Left lobe of liver (tissue), 2 donors: ENCODE results near the gene CAPN11. TPM values are rescaled to one million over a fixed set of nuclear protein-coding genes. Genes with fewer than 3 reads are reported as not detected.

Experiments used
- ATAC-seq: fragments of 200-7000 bp; cut with Tn5 transposase; one replicate; pipeline ENCODE4 v1.9.1; 2020; ENCODE audit warnings: mild to moderate bottlenecking, moderate library complexity
- DNase-seq: peaks from one replicate; pipeline ENCODE4 v3.0.0-alpha.2; 2020; ENCODE audit warnings: low spot score
- total RNA-seq: library from RNA; stranded (reverse); gene quantifications from one replicate; pipeline ENCODE4 v1.2.1, GENCODE V29; 2021
- donor health status: DM: no; HTN: no; CAD: no; lungs with moderate emphysema.
- donor health status: DM: no; HTN: yes; CAD: no.

CAPN11 gene
- total RNA-seq, 1 donor from 2014 or later = 0.18 TPM

DNA sequence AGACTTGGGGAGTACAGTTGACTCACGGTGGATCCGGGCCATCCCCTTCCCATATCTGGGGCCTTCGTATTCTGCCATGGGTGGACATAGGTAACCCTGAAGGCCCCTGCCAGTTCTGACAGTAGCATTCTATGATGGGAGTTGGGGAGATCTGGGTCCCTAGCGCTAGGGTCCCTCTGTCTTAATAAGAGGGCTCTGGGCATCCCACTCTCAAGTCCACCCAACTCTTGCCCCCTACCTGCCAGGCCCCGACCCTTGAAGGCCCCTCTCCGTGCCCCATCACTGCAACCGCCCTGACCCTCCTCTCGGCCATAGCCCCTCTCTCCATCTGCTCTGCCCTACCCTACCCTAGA, 6.5 kb upstream of the CAPN11 start:
- DNase-seq (no peak), ATAC-seq (no peak)

- DNase-seq = no peak
- ATAC-seq = no peak
Measured at GRCh38 chr6:44152533-44152932, 6.1 kb upstream of the CAPN11 start.

DNA sequence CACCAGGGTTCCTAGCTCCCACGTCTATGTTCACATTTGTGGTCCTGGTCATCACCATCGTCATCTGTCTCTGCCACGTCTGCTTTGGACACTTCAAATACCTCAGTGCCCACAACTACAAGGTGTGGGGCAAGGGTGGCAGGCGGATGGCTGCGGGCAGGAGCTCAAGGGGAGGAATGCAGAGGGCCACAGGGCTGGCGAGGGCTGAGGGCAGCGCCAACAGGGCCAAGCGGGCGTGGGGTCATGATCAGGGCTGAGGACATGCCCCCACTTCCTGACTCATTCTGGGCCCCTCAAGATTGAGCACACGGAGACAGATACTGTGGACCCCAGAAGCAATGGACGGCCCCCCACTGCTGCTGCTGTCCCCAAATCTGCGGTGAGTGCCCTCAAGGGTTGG, 4.6 kb upstream of the CAPN11 start:
- ATAC-seq (no peak), DNase-seq (no peak)

- ATAC-seq (peak; percentile 57), DNase-seq (no peak)
Measured at GRCh38 chr6:44156494-44157151, 2.0 kb upstream of the CAPN11 start.

GRCh38 chr6:44157152-44157521, 1.5 kb upstream of the CAPN11 start:
- ATAC-seq = peak; percentile 10
- no peak for DNase-seq

GRCh38 chr6:44161997-44162338, 3.3 kb downstream of the CAPN11 start:
- no peak for DNase-seq
- no peak for ATAC-seq

GRCh38 chr6:44162876-44163625, 4.4 kb downstream of the CAPN11 start:
- DNase-seq (no peak), ATAC-seq (no peak)

DNA sequence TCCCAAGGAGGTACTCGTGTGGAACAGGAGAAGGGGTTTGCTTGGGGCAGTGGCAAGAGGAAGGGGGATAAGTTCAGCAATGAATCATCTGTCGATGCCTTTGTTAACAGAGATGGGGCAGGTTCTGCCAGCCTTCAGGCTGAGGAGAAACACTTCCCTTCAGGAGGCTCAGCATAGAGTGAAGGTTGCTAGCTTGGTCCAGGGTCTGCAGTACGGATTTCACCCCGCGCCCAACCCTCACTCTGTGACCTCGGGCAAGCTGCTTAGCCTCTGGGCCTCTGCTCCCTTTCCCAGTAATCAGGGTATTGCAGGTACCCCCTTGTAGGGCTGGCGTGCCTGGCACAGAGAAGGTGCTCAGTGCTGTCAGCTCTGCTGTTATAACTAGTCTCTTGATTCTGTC, 7.5 kb downstream of the CAPN11 start:
- no peak for ATAC-seq
- no peak for DNase-seq

GRCh38 chr6:44166591-44167184, 8.1 kb downstream of the CAPN11 start:
- DNase-seq (no peak), ATAC-seq (no peak)

DNA sequence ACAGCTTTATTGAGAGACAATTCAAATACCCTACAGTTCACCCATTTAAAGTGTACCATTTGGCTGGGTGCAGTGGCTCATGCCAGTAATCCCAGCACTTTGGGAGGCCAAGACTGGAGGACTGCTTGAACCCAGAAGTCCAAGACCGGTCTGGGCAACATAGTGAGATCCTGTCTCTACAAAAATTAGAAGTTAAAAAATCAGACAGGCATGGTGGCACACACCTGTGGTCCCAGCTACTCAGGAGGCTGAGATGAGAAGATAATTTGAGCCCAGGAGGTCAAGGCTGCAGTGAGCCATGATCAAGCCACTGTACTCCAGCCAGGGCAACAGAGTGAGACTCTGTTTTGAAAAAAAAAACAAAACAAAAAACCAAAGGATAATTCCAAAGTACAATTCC, 8.9 kb downstream of the CAPN11 start:
- ATAC-seq = no peak
- no peak for DNase-seq

DNA sequence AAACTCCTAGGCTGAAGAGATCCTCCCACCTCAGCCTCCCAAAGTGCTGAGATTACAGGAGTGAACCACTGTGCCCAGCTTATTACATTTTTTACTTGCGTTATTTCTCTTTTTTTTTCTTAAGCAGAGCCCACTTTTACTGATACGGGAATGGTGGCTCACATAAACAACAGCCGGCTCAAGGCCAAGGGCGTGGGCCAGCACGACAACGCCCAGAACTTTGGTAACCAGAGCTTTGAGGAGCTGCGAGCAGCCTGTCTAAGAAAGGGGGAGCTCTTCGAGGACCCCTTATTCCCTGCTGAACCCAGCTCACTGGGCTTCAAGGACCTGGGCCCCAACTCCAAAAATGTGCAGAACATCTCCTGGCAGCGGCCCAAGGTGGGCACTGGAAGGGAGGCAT, 10.5 kb downstream of the CAPN11 start:
- no peak for DNase-seq
- ATAC-seq = no peak

DNA sequence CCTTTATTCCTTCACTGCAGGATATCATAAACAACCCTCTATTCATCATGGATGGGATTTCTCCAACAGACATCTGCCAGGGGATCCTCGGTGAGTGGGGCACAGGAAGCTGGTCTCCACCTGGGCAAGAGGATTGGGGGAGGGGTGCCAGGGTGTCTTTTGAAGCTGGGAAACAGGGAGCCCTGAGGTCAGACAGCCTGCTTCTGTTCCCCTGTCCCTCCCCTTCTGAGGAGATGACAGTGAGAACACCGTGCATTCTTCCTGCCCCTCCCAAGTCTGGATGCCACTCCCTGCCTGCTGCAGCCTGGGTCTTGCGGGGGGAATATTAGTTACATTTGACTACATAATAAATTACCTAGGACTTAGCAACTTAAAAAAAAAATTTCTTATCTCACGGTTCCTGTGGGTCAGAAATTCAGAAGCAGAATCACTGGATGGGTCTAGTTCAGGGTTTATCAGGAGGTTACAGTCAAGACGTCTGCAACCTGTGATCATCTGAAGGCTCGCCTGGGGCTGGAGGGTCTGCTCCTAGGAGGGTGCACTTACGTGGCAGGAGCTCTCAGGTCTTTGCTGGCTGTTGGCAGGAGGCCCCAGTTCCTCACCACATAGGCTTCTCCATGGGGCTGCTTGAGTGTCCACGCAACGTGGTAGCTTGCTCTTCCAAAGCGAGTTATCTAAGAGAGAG, 11.4 kb downstream of the CAPN11 start:
- no peak for DNase-seq
- ATAC-seq = no peak

DNA sequence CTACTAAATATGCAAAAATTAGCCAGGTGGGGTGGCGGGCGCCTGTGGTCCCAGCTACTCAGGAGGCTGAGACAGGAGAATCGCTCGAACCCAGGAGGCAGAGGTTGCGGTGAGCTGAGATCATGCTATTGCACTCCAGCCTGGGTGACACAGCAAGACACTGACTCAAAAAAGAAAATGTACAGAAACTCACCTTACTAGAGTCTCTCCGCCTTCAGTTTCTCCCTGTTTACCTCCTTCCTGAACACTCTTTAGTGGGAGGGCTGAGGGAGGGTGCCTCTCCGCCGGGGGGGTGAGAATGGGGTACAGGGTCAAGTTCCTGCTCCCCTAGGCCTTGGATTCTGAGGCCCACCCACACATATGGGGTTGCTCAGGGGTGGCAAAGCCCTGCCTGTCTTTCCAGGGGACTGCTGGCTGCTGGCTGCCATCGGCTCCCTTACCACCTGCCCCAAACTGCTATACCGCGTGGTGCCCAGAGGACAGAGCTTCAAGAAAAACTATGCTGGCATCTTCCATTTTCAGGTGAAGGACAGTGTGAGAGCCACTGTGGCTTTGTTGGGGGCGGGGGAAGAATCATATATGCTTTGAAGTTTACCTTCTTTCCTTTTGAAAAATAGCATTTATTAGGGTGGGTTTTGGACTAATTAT, 13.4 kb downstream of the CAPN11 start:
- ATAC-seq (no peak), DNase-seq (no peak)

GRCh38 chr6:44172731-44173500, 14.3 kb downstream of the CAPN11 start:
- peak; percentile 99 for ATAC-seq

DNA sequence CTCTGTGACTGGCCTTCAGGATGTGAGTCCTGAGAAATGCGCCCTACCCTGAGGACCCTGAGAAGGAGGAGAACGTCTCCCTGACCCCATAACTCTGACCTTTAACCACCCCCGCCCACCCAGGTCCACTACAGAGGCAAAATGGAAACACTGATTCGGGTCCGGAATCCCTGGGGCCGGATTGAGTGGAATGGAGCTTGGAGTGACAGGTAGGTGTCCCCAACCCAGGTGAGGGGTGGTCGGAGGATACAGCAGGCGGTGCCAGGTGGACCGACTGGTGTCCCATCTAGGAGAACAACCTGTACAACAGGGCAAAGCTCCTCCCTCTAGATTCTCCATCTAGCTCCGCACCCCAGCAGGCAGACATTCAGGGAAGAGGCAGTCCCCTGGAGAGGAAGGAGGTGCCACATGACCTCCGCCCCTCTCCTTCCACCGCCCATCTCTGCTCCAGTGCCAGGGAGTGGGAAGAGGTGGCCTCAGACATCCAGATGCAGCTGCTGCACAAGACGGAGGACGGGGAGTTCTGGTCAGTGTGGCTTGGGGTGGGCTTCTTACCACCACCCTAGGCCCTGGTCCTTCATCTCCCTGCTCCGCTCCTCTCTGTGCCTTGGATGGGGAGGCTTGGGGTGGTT, 17.6 kb downstream of the CAPN11 start:
- no peak for ATAC-seq
- DNase-seq = no peak

More at GRCh38 chr6:44172731-44173500, 14.3 kb downstream of the CAPN11 start:
- peak; percentile 91 for DNase-seq

DNA sequence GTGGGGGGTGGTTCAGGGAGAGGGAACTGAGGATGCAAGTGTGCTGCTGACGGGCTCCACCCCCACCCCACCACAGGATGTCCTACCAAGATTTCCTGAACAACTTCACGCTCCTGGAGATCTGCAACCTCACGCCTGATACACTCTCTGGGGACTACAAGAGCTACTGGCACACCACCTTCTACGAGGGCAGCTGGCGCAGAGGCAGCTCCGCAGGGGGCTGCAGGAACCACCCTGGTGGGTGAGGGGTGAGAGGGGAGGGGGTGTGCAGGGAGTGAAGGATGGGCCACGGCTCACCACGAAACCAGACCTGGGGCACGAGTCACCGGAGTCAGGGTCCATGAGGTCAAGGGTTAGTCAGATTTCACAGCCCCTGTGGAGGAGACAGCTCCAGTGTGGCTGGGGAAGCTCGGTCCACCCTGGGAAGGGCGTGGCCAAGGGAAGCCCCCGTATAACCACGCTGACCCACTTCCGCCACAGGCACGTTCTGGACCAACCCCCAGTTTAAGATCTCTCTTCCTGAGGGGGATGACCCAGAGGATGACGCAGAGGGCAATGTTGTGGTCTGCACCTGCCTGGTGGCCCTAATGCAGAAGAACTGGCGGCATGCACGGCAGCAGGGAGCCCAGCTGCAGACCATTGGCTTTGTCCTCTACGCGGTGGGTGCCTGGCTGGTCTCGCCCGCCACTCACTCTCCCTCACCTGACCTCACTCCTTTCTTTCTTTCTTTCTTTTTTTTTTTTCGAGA, 18.3 kb downstream of the CAPN11 start:
- DNase-seq = no peak
- ATAC-seq = no peak

DNA sequence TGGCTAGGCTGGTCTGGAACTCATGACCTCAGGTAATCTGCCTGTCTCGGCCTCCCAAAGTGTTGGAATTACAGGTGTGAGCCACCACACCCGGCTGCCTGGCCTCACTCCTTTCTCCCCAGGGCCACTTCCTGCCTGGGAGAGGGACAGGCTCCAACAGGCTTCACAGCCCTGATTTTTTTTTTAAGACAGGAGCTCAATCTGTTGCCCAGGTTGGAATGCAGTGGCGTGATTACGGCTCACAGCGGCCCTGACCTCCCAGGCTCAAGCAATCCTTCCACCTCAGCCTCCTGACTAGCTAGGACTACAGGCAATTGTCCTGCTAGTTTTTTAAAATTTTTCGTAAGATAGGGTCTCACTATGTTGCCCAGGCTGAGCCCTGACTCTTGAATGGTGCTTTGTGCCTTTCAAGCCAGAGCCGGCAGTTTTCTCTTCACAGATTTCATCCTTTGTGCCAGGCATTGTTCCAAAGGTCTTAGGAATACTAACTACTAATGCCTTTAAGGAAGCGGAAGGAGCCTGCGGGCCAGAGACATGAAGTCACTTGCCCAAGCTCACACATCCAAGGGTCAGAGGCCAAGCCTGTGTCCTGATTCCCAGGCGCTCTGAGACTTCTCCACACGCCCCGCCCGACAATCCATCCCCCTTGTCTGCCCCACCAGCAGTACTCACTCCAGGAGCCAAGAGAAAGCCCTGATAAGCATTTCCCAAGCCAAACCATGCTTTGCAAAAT, 19.2 kb downstream of the CAPN11 start:
- DNase-seq = peak; percentile 57

GRCh38 chr6:44178424-44179071, 19.9 kb downstream of the CAPN11 start:
- DNase-seq = no peak

More for the DNA sequence above, 19.2 kb downstream of the CAPN11 start:
- peak; percentile 68 for ATAC-seq

More at GRCh38 chr6:44178424-44179071, 19.9 kb downstream of the CAPN11 start:
- ATAC-seq = no peak
